Ishikawa (cell line): ENCODE measurements around the gene ABTB2.

ENCODE experiments used
- CEBPB ChIP-seq: IDR thresholded peaks from 2 replicates; pipeline ENCODE4 v1.6.1; 2012
- CREB1 ChIP-seq: IDR thresholded peaks from 2 replicates; pipeline ENCODE4 v1.6.1; 2012; ENCODE audit warnings: low read depth
- EP300 ChIP-seq: IDR thresholded peaks from 2 replicates; pipeline ENCODE4 v1.6.1; 2012; ENCODE audit warnings: borderline replicate concordance
- TF ChIP-seq, protein P1 (sequence below): IDR thresholded peaks from 2 replicates; pipeline ENCODE4 v1.6.1; 2012
- TF ChIP-seq, protein P2 (sequence below): IDR thresholded peaks from 2 replicates; pipeline ENCODE4 v1.6.1; 2012; ENCODE audit warnings: low read depth, mild to moderate bottlenecking

DNA sequence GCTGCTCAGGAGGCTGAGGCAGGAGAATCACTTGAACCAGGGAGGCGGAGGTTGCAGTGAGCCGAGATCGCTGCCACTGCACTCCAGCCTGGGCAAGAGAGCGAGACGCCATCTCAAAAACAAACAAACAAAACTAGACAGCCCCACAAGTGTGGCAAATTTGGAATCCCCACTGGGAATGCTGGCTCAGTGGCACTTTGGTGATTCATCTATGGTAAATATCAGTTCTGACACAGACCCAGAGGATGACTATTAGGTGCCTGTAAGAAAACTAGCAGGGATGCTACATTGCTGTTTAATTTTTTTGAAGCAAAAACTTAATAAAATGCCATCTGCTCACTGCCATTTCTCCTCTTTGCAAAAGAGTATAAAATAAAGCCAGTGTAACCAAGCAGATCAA is 144.4 kb downstream of the ABTB2 start:
- TF ChIP-seq CREB1 (no peak), EP300 (no peak), CEBPB (no peak)
- TF ChIP-seq, protein P1, sequence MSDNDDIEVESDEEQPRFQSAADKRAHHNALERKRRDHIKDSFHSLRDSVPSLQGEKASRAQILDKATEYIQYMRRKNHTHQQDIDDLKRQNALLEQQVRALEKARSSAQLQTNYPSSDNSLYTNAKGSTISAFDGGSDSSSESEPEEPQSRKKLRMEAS = no peak
- TF ChIP-seq, protein P2, sequence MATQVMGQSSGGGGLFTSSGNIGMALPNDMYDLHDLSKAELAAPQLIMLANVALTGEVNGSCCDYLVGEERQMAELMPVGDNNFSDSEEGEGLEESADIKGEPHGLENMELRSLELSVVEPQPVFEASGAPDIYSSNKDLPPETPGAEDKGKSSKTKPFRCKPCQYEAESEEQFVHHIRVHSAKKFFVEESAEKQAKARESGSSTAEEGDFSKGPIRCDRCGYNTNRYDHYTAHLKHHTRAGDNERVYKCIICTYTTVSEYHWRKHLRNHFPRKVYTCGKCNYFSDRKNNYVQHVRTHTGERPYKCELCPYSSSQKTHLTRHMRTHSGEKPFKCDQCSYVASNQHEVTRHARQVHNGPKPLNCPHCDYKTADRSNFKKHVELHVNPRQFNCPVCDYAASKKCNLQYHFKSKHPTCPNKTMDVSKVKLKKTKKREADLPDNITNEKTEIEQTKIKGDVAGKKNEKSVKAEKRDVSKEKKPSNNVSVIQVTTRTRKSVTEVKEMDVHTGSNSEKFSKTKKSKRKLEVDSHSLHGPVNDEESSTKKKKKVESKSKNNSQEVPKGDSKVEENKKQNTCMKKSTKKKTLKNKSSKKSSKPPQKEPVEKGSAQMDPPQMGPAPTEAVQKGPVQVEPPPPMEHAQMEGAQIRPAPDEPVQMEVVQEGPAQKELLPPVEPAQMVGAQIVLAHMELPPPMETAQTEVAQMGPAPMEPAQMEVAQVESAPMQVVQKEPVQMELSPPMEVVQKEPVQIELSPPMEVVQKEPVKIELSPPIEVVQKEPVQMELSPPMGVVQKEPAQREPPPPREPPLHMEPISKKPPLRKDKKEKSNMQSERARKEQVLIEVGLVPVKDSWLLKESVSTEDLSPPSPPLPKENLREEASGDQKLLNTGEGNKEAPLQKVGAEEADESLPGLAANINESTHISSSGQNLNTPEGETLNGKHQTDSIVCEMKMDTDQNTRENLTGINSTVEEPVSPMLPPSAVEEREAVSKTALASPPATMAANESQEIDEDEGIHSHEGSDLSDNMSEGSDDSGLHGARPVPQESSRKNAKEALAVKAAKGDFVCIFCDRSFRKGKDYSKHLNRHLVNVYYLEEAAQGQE = no peak
